SHP77 (cell line): ENCODE data around the gene PIAS3.
"Not testable (repeated sequence)": the region's sequence is repeated elsewhere in the genome, so short reads cannot be mapped to it uniquely, and the experiment has no call there.

Source experiments
- DNase-seq, 2 experiments: peaks; one replicate each; lab custom pipeline; 2025; lab: John Stamatoyannopoulos, UW

Gene PIAS3

GRCh38 chr1:145823565-145824498 lies 35.0 kb downstream of the PIAS3 start, which contains the start of the genes POLR3C and RNF115:
Gene POLR3C, plus strand, starts transcription at chr1:145824200. Its CDS starts 1,577 bp downstream, at chr1:145825777.
Gene RNF115, minus strand, starts transcription at chr1:145824095. Its CDS starts 222 bp downstream, at chr1:145823873.
- DNase-seq, result peak; percentile 98 to 99

- DNase-seq, result not testable (repeated sequence)
These were observed 36.0 kb downstream of the PIAS3 start for GRCh38 chr1:145822779-145823331.

GRCh38 chr1:145818095-145818494 lies 40.8 kb downstream of the PIAS3 start:
- not testable (repeated sequence) for DNase-seq

DNA sequence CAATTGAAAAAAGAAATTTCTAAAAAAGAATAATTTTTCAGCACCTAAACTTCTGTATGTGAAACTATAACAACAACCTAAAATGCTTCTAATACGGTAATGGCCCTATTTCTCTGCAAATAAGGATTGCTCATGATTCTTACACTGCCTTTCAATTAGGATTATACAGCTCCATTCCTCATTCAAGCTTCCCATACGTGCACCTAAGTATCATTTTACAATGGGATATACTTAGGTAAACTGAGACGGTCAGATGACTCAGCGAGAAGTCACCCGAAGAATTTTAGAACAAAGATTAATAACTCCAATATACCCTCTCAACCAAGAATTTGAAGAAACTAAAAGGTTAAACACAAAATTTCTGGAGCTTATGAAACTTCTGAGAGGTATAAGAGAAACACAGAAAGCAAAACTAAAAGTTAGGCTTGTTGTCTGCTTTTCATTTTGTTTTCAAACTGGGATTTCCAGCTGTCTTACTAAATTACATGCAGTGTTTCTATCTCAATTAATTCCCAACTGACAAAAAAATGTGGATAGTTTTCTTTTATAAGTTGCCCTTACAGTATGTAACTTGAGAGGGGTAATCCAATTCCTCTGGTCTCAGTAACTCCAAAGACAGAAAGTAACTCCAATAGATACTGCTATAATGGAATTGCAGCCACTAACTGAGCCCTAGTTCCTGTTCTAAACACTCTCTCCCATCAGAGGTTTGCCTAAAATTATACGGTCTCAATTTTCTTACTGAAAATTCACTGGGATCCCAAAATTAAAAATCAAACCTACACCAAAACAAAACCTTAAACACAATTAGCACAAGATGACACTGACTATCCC lies 45.7 kb downstream of the PIAS3 start:
- DNase-seq, result not testable (repeated sequence)

- no peak for DNase-seq
These were observed 52.0 kb downstream of the PIAS3 start for GRCh38 chr1:145806844-145807243.

- no peak for DNase-seq
These were observed 52.5 kb downstream of the PIAS3 start for GRCh38 chr1:145806408-145806807.

- DNase-seq, result no peak
These were observed 53.8 kb downstream of the PIAS3 start for GRCh38 chr1:145805057-145805456.

DNA sequence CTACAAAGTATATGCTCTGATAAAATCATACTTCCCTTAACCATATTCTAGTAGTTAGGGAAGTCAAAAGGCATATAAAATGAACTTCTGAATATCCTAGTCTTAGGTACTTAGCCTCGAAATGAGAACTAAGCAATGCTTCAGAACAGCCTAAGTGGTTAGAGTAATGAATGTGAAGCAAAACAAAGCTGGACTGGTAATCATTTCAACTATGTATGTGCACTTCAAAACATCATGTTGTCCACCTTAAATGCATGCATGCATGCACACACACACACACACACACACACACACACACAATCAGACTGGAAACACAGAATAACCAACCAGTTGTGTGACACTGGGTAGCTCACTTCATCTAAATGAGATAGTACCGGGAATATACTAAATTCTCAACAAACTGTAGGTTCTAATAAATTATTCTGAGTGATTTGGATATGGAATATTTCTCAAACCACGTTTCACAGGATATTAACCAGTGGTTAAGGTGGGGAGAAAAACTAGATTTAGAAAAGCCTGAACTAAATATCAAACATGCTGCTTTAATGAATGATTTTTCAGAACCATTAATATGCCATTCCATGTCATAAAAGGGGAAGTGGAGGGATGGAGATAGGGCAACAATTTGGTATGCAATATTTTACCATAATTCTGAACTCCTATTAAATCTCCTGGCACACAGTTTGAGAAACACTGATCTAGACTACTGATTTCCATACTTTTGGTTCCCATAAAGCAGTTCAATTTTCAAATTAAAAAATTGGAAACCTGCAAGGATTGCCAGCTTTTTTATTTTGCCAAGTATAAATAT lies 54.4 kb downstream of the PIAS3 start:
- no peak for DNase-seq

GRCh38 chr1:145799806-145800205 lies 59.1 kb downstream of the PIAS3 start:
- DNase-seq, result no peak
